Gastroesophageal sphincter (tissue), 4 donors: ENCODE results near the gene MIPEP. TPM values are rescaled to one million over a fixed set of nuclear protein-coding genes. Genes with fewer than 3 reads are reported as not detected.

Source experiments
- ATAC-seq: fragments of 150-250 bp; one replicate; pipeline ENCODE4 v1.9.1; 2016; ENCODE audit warnings: mild to moderate bottlenecking, moderate library complexity
- H3K27ac ChIP-seq, 4 donors: fragments of 200-600 bp; sonication (generic) in 3 of 4; 1 replicate in 3 of 4; 2 replicates in 1 of 4; pipeline ENCODE4 v1.5.1; 2016 to 2019
- H3K27me3 ChIP-seq: fragments of 200-600 bp; sonication (generic); one replicate; pipeline ENCODE4 v1.5.1; 2019
- H3K36me3 ChIP-seq, 2 donors: fragments of 200-600 bp; sonication (generic); one replicate each; pipeline ENCODE4 v1.5.1; 2019; ENCODE audit warnings: control low read depth in 1 of 2
- H3K4me1 ChIP-seq, 3 donors: fragments of 200-600 bp; sonication (generic); 1 replicate in 2 of 3; 2 replicates in 1 of 3; pipeline ENCODE4 v1.5.1; 2016 to 2019; ENCODE audit warnings: control low read depth in 2 of 3
- H3K4me3 ChIP-seq, 2 donors: fragments of 200-600 bp; sonication (generic); one replicate each; pipeline ENCODE4 v1.5.1; 2019; ENCODE audit warnings: mild to moderate bottlenecking in 1 of 2, moderate library complexity in 1 of 2
- H3K9me3 ChIP-seq, 3 donors: fragments of 200-600 bp; sonication (generic); one replicate each; pipeline ENCODE4 v1.5.1; 2017 to 2019; ENCODE audit warnings: control low read depth in 2 of 3
- CTCF ChIP-seq, 4 experiments: fragments of 200-600 bp in 2 of 4; fragments of 450-650 bp in 2 of 4; sonication (generic) in 1 of 4; IDR thresholded peaks; one replicate each; pipeline ENCODE4 v1.5.1; 2017 to 2019; ENCODE audit warnings: antibody characterized with exemption in 4 of 4, mild to moderate bottlenecking in 2 of 4, moderate library complexity in 2 of 4
- EP300 ChIP-seq: sonication (generic); formaldehyde crosslinking; IDR thresholded peaks from one replicate; pipeline ENCODE4 v1.6.1; 2017; ENCODE audit warnings: antibody characterized with exemption, mild to moderate bottlenecking
- POLR2A ChIP-seq, 2 donors: fragments of 450-650 bp; IDR thresholded peaks; one replicate each; pipeline ENCODE4 v1.6.1; 2017; ENCODE audit warnings: antibody characterized with exemption in 2 of 2, mild to moderate bottlenecking in 2 of 2, moderate library complexity in 1 of 2
- POLR2AphosphoS5 ChIP-seq: sonication (generic); formaldehyde crosslinking; IDR thresholded peaks from one replicate; pipeline ENCODE4 v1.6.1; 2017; ENCODE audit warnings: antibody characterized with exemption
- WGBS, 2 donors: methylation state at CpG; one replicate each; pipeline ENCODE4 v1.1.5; 2018; ENCODE audit warnings: low coverage in 1 of 2; 5-methylcytosine and 5-hydroxymethylcytosine counted together
- total RNA-seq, 4 donors: library from RNA; depleted of rRNA; stranded (reverse); fragments of >200 nt; gene quantifications; one replicate each; pipeline ENCODE4 v1.1.0, GENCODE V29; 2016

The MIPEP gene
- total RNA-seq, 4 donors from 2014 or later = 12.4 to 27.4 (median 20.3) TPM

DNA sequence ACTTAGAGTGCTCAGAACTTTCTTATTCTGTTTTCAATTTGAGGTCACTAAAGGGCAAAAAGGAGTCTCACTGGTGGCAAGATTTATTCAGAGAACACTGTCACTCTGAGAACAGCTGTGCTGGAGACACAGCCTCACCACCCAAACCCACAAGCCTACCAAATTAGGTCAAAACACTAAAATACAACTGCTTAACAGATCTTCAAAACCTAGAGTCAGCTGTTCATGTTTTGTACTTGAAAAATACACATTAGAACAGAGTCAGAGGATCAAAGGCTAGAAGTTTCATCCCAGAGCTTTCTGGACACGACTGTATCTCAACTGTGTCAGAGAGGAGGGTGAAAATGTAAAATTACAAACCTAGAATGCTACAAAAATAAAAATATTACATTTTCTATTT is 89.3 kb downstream of the MIPEP start:
- H3K36me3 ChIP-seq = peaks cover 0 to 9% of the 10 kb centered on the region in 2 donors
- peaks cover 3 to 28% (median 4%) of the 10 kb centered on the region in 3 donors for H3K4me1 ChIP-seq
- ATAC-seq = peak; percentile 72
- H3K4me3 ChIP-seq = no peak overlapping the region
- H3K9me3 ChIP-seq = no peaks in the 10 kb centered on the region
- WGBS, 2 donors = 25 to 44% methylated on average over 1 of the region's 1 CpG
- no peak for TF ChIP-seq POLR2A (IDR thresholded peaks at IDR 0.05)
- peak; percentile 53 for TF ChIP-seq POLR2AphosphoS5
- TF ChIP-seq CTCF (IDR thresholded peaks at IDR 0.05) = no peak
- no peaks in the 10 kb centered on the region for H3K27me3 ChIP-seq
- peak overlapping the region; percentile 35 to 76 (median 64) for H3K27ac ChIP-seq

- H3K4me1 ChIP-seq = peaks cover 4 to 48% (median 9%) of the 10 kb centered on the region in 3 donors
- H3K27ac ChIP-seq = no peak overlapping the region
- ATAC-seq = no peak
- WGBS, 2 donors = 86 to 98% methylated on average over 4 to 5 of the region's 5 CpGs
- no peaks in the 10 kb centered on the region for H3K9me3 ChIP-seq
- TF ChIP-seq EP300 (no peak), POLR2AphosphoS5 (no peak), CTCF (IDR thresholded peaks at IDR 0.05) (no peak), POLR2A (IDR thresholded peaks at IDR 0.05) (no peak)
- H3K27me3 ChIP-seq = no peaks in the 10 kb centered on the region
- H3K4me3 ChIP-seq = no peak overlapping the region
- H3K36me3 ChIP-seq = peaks cover 0 to 6% of the 10 kb centered on the region in 2 donors
Measured at GRCh38 chr13:23797276-23797903, 91.8 kb downstream of the MIPEP start.

DNA sequence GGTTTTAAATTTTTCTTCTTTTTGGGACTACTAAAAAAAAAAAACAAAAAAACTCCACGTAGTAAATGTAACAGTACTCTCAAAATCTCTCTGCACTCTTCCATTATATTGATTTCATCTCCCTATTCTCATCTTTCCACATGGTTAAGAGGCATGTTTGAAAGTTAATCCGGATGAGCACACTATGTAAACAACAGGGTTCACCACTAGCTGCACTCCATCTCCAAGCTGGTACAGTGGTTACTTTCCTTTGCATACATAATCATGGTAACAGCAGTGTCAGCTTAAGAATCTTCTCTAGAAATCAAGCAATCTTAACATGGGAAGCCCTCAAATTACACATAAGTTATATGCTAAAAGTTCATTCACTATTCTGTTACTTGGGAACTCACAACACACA is 92.6 kb downstream of the MIPEP start:
- Histone ChIP-seq H3K27me3 (no peaks in the 10 kb centered on the region), H3K36me3 (peaks cover 0 to 6% of the 10 kb centered on the region in 2 donors), H3K9me3 (no peaks in the 10 kb centered on the region), H3K4me1 (peaks cover 4 to 48% (median 9%) of the 10 kb centered on the region in 3 donors), H3K4me3 (no peak overlapping the region), H3K27ac (no peak overlapping the region)
- 52 to 80% methylated on average over 2 of the region's 2 CpGs for WGBS, 2 donors
- ATAC-seq = no peak
- TF ChIP-seq CTCF (IDR thresholded peaks at IDR 0.05) (no peak), POLR2AphosphoS5 (no peak), EP300 (no peak), POLR2A (IDR thresholded peaks at IDR 0.05) (no peak)

DNA sequence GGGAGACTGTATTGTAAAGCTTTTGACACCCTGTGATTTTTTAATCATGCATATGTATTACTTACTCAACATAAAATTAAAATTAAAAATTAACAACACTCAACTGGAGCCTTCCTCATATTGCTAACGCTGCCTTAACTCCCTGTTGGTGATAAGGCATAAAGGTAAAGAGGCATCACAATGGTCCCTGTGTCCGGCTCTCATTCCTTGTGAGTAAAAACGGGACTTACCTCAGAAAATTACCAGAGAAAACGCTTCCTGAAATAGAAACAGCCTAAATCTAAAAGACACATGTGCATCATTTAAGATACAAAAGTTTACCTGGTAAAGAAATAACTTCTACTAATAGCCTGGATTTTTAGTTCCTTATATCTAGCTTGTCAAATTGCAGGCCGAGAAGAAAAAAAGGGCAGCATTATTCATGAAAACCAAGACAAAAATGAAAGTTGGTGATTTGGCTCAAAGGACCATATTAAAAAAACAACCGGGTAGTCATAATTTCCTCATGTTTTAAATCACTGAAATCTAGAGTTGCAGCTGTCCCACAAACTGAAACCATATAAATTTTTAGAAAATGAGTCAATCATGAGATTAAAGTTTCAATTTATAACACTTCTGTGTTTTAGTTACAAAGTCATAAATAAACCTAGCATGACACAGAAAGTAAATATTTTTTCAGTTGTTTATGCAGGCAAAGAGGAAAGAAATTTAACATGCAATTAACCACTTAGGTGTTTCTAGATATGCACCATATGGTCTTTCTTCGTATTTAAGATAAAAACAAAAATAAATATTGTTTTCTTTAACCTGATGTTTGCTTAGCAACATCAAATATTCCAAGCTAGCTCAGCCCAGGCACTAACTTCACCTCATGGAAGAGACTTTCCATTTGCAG is 94.7 kb downstream of the MIPEP start:
- H3K27ac ChIP-seq = peak overlapping the region in 3 of 4 donors; percentile 14 to 56 (median 46)
- TF ChIP-seq POLR2AphosphoS5 = peak; percentile 15
- TF ChIP-seq EP300 = no peak
- peaks cover 0 to 6% of the 10 kb centered on the region in 2 donors for H3K36me3 ChIP-seq
- WGBS, 2 donors = 26 to 28% methylated on average over 7 of the region's 7 CpGs
- H3K27me3 ChIP-seq = no peaks in the 10 kb centered on the region
- no peak overlapping the region for H3K4me3 ChIP-seq
- H3K4me1 ChIP-seq = peaks cover 0 to 52% (median 13%) of the 10 kb centered on the region in 3 donors
- ATAC-seq = no peak
- H3K9me3 ChIP-seq = no peaks in the 10 kb centered on the region

DNA sequence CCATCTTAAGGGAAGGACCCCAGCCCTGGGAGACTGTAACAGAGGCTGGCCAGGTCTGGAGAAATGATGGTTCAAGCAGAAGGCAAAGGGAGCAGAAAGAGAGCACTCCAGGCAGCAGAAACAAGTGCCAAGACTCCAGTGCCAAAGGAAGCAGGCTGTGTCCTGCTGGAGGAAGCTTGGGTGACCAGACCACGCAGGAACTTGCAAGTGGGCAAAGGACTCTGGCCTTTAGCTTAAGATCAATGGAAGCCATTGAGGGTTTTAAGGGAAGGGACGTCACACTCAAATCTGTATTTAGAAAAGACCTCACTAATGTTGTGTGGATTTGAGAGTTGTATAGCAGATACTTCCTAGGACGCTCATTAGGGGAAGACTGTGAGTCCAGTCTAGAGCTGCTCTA is 95.5 kb downstream of the MIPEP start:
- Histone ChIP-seq H3K27me3 (no peaks in the 10 kb centered on the region), H3K36me3 (peaks cover 0 to 6% of the 10 kb centered on the region in 2 donors), H3K9me3 (no peaks in the 10 kb centered on the region), H3K27ac (peak overlapping the region in 1 of 4 donors; percentile 46), H3K4me1 (peaks cover 0 to 56% (median 14%) of the 10 kb centered on the region in 3 donors), H3K4me3 (no peak overlapping the region)
- no peak for ATAC-seq
- 77 to 88% methylated on average over 1 to 3 of the region's 3 CpGs for WGBS, 2 donors
- no peak for TF ChIP-seq POLR2A (IDR thresholded peaks at IDR 0.05)
- no peak for TF ChIP-seq CTCF (IDR thresholded peaks at IDR 0.05)
- no peak for TF ChIP-seq POLR2AphosphoS5
- no peak for TF ChIP-seq EP300
